Esophagus squamous epithelium (tissue), 4 donors: ENCODE results near the gene CUBN.

Source experiments
- CTCF ChIP-seq, 6 experiments: fragments of 450-650 bp in 4 of 6; fragments of 200-600 bp in 2 of 6; sonication (generic) in 2 of 6; IDR thresholded peaks; one replicate each; pipeline ENCODE4 v1.5.1; 2016 to 2019; ENCODE audit warnings: antibody characterized with exemption in 6 of 6, mild to moderate bottlenecking in 4 of 6, moderate library complexity in 4 of 6
- POLR2A ChIP-seq, 4 donors: fragments of 450-650 bp; IDR thresholded peaks; one replicate each; pipeline ENCODE4 v1.6.1; 2017; ENCODE audit warnings: antibody characterized with exemption in 4 of 4, mild to moderate bottlenecking in 4 of 4, moderate library complexity in 3 of 4

GRCh38 chr10:16934461-16934860 is 195.2 kb downstream of the CUBN start:
- TF ChIP-seq CTCF (IDR thresholded peaks at IDR 0.05) (no peak), POLR2A (IDR thresholded peaks at IDR 0.05) (no peak)
